ENCODE data around the gene CORO7. TPM values are rescaled to one million over a fixed set of nuclear protein-coding genes. Genes with fewer than 3 reads are reported as not detected.
A peak's percentile ranks its signal among the peaks of the same experiment; 100 is the strongest.

Gene CORO7
- total and polyA plus RNA-seq, 7 donors, result 3.4 to 7.9 (median 5.8) TPM

GRCh38 chr16:4383591-4384444, 32.6 kb downstream of the CORO7 start:
- Histone ChIP-seq H3K27me3 (ENCODE audit: insufficient read depth in 3 of 3, low read length in 2 of 3) (no peaks in the 10 kb centered on the region), H3K36me3 (ENCODE audit: insufficient read depth in 1 of 2, low read depth in 1 of 2) (no peaks in the 10 kb centered on the region), H3K9me3 (no peaks in the 10 kb centered on the region), H3K4me1 (peaks cover 13% of the 10 kb centered on the region), H3K4me3 (no peak overlapping the region), H3K27ac (no peak overlapping the region)
- DNase-seq (no peak), ATAC-seq (no peak)
- no peak for TF ChIP-seq CTCF (IDR thresholded peaks at IDR 0.05)
- 92 to 94% (median 93%) methylated on average over 10 to 12 of the region's 12 CpGs for WGBS, 3 donors
- intact Hi-C loops (cut with DNase I), result no loop called here

GRCh38 chr16:4382795-4383357, 33.5 kb downstream of the CORO7 start:
- peaks cover 15% of the 10 kb centered on the region for H3K4me1 ChIP-seq
- TF ChIP-seq CTCF (IDR thresholded peaks at IDR 0.05), result no peak
- H3K27me3 ChIP-seq (ENCODE audit: insufficient read depth in 3 of 3, low read length in 2 of 3), result no peaks in the 10 kb centered on the region
- H3K9me3 ChIP-seq, result no peaks in the 10 kb centered on the region
- no peak overlapping the region for H3K4me3 ChIP-seq
- ATAC-seq, result no peak
- intact Hi-C loops (cut with DNase I), result no loop called here
- H3K36me3 ChIP-seq (ENCODE audit: insufficient read depth in 1 of 2, low read depth in 1 of 2), result no peaks in the 10 kb centered on the region
- H3K27ac ChIP-seq, result no peak overlapping the region
- DNase-seq, result no peak
- 78 to 83% (median 81%) methylated on average over 19 to 21 of the region's 21 CpGs for WGBS, 3 donors

- Histone ChIP-seq H3K27me3 (ENCODE audit: insufficient read depth in 3 of 3, low read length in 2 of 3) (no peaks in the 10 kb centered on the region), H3K9me3 (no peaks in the 10 kb centered on the region), H3K4me3 (peak overlapping the region; percentile 7), H3K27ac (peak overlapping the region; percentile 68), H3K4me1 (peaks cover 22% of the 10 kb centered on the region), H3K36me3 (ENCODE audit: insufficient read depth in 1 of 2, low read depth in 1 of 2) (no peaks in the 10 kb centered on the region)
- peak in 1 of 2 donors; percentile 17 for DNase-seq
- WGBS, 3 donors, result 81 to 85% (median 85%) methylated on average over 51 to 55 of the region's 55 CpGs
- intact Hi-C loops (cut with DNase I), result no loop called here
- TF ChIP-seq CTCF (IDR thresholded peaks at IDR 0.05), result no peak
- ATAC-seq, result no peak
These were observed 34.2 kb downstream of the CORO7 start for GRCh38 chr16:4381935-4382794.

GRCh38 chr16:4381072-4381934, 35.1 kb downstream of the CORO7 start:
- DNase-seq, result peak; percentile 78 to 90
- intact Hi-C loops (cut with DNase I), result no loop called here
- no peak for TF ChIP-seq CTCF (IDR thresholded peaks at IDR 0.05)
- H3K36me3 ChIP-seq (ENCODE audit: insufficient read depth in 1 of 2, low read depth in 1 of 2), result no peaks in the 10 kb centered on the region
- H3K4me3 ChIP-seq, result peak overlapping the region; percentile 7
- WGBS, 3 donors, result 33 to 46% (median 46%) methylated on average over 56 to 59 of the region's 59 CpGs
- H3K27me3 ChIP-seq (ENCODE audit: insufficient read depth in 3 of 3, low read length in 2 of 3), result no peaks in the 10 kb centered on the region
- H3K9me3 ChIP-seq, result no peaks in the 10 kb centered on the region
- peak; percentile 78 to 88 (median 86) for ATAC-seq
- peak overlapping the region; percentile 68 for H3K27ac ChIP-seq
- H3K4me1 ChIP-seq, result peaks cover 31% of the 10 kb centered on the region

Data from psoas muscle (tissue), 8 donors.